ENCODE measurements around the gene CPT1C.
A peak's percentile ranks its signal among the peaks of the same experiment; 100 is the strongest.

Gene CPT1C

GRCh38 chr19:49672131-49672919 lies 18.6 kb upstream of the CPT1C start:
- H3K27me3 Mint-ChIP-seq, result no peaks in the 10 kb centered on the region
- peaks cover 18% of the 10 kb centered on the region for H3K4me1 Mint-ChIP-seq (ENCODE audit: low read depth)
- H3K4me3 Mint-ChIP-seq, result no peak overlapping the region
- no peaks in the 10 kb centered on the region for H3K9me3 Mint-ChIP-seq (ENCODE audit: low read depth)
- peaks cover 2% of the 10 kb centered on the region for H3K36me3 Mint-ChIP-seq
- no peak overlapping the region for H3K27ac Mint-ChIP-seq

GRCh38 chr19:49676136-49676783 lies 14.7 kb upstream of the CPT1C start:
- Mint-ChIP-seq H3K9me3 (ENCODE audit: low read depth) (no peaks in the 10 kb centered on the region), H3K36me3 (no peaks in the 10 kb centered on the region), H3K4me1 (ENCODE audit: low read depth) (peaks cover 34% of the 10 kb centered on the region), H3K4me3 (peak overlapping the region; percentile 94), H3K27me3 (no peaks in the 10 kb centered on the region), H3K27ac (peak overlapping the region; percentile 99)

GRCh38 chr19:49676784-49677230 lies 14.1 kb upstream of the CPT1C start:
- Mint-ChIP-seq H3K27ac (peak overlapping the region; percentile 99), H3K4me3 (peak overlapping the region; percentile 94), H3K9me3 (ENCODE audit: low read depth) (no peaks in the 10 kb centered on the region), H3K27me3 (no peaks in the 10 kb centered on the region), H3K36me3 (no peaks in the 10 kb centered on the region), H3K4me1 (ENCODE audit: low read depth) (peaks cover 34% of the 10 kb centered on the region)

GRCh38 chr19:49677231-49677900 lies 13.6 kb upstream of the CPT1C start, which contains the start of gene PRMT1:
Gene PRMT1, plus strand, starts transcription at chr19:49677271. Its CDS starts 10 bp downstream, at chr19:49677281.
- peak within 1 kb of the TSS; percentile 97 for H3K4me3 Mint-ChIP-seq
- H3K9me3 Mint-ChIP-seq (ENCODE audit: low read depth), result no peaks in the 10 kb centered on the region
- no peaks in the 10 kb centered on the region for H3K27me3 Mint-ChIP-seq
- H3K27ac Mint-ChIP-seq, result peak within 1 kb of the TSS; percentile 99
- H3K4me1 Mint-ChIP-seq (ENCODE audit: low read depth), result peaks cover 29% of the 10 kb centered on the region
- H3K36me3 Mint-ChIP-seq, result no peaks in the 10 kb centered on the region

- H3K4me1 Mint-ChIP-seq (ENCODE audit: low read depth), result peaks cover 30% of the 10 kb centered on the region
- H3K27ac Mint-ChIP-seq, result peak overlapping the region; percentile 95
- peak overlapping the region; percentile 97 for H3K4me3 Mint-ChIP-seq
- H3K27me3 Mint-ChIP-seq, result no peaks in the 10 kb centered on the region
- H3K36me3 Mint-ChIP-seq, result no peaks in the 10 kb centered on the region
- no peaks in the 10 kb centered on the region for H3K9me3 Mint-ChIP-seq (ENCODE audit: low read depth)
Measured at GRCh38 chr19:49677901-49678674, 12.8 kb upstream of the CPT1C start.

GRCh38 chr19:49678985-49679770 lies 11.7 kb upstream of the CPT1C start:
- H3K9me3 Mint-ChIP-seq (ENCODE audit: low read depth), result no peaks in the 10 kb centered on the region

GRCh38 chr19:49679771-49680413 lies 11.0 kb upstream of the CPT1C start:
- Mint-ChIP-seq H3K27ac (peak overlapping the region; percentile 10), H3K4me3 (peak overlapping the region; percentile 69), H3K27me3 (no peaks in the 10 kb centered on the region), H3K36me3 (no peaks in the 10 kb centered on the region), H3K9me3 (ENCODE audit: low read depth) (no peaks in the 10 kb centered on the region), H3K4me1 (ENCODE audit: low read depth) (peaks cover 29% of the 10 kb centered on the region)

More at GRCh38 chr19:49678985-49679770, 11.7 kb upstream of the CPT1C start:
- Mint-ChIP-seq H3K36me3 (no peaks in the 10 kb centered on the region), H3K4me3 (peak overlapping the region; percentile 97), H3K27me3 (no peaks in the 10 kb centered on the region), H3K4me1 (ENCODE audit: low read depth) (peaks cover 29% of the 10 kb centered on the region), H3K27ac (peak overlapping the region; percentile 16)

GRCh38 chr19:49680421-49681351 lies 10.2 kb upstream of the CPT1C start:
- Mint-ChIP-seq H3K4me1 (ENCODE audit: low read depth) (peaks cover 32% of the 10 kb centered on the region), H3K4me3 (peak overlapping the region; percentile 69), H3K27me3 (no peaks in the 10 kb centered on the region), H3K9me3 (ENCODE audit: low read depth) (no peaks in the 10 kb centered on the region), H3K36me3 (no peaks in the 10 kb centered on the region), H3K27ac (peak overlapping the region; percentile 10)

- H3K36me3 Mint-ChIP-seq, result no peaks in the 10 kb centered on the region
- H3K4me1 Mint-ChIP-seq (ENCODE audit: low read depth), result peaks cover 26% of the 10 kb centered on the region
- H3K4me3 Mint-ChIP-seq, result peak overlapping the region; percentile 3
- no peaks in the 10 kb centered on the region for H3K9me3 Mint-ChIP-seq (ENCODE audit: low read depth)
- no peak overlapping the region for H3K27ac Mint-ChIP-seq
- H3K27me3 Mint-ChIP-seq, result no peaks in the 10 kb centered on the region
Measured at GRCh38 chr19:49681830-49682229, 9.1 kb upstream of the CPT1C start.

- peaks cover 26% of the 10 kb centered on the region for H3K4me1 Mint-ChIP-seq (ENCODE audit: low read depth)
- peak overlapping the region; percentile 3 for H3K4me3 Mint-ChIP-seq
- H3K36me3 Mint-ChIP-seq, result no peaks in the 10 kb centered on the region
- H3K9me3 Mint-ChIP-seq (ENCODE audit: low read depth), result no peaks in the 10 kb centered on the region
- no peak overlapping the region for H3K27ac Mint-ChIP-seq
- no peaks in the 10 kb centered on the region for H3K27me3 Mint-ChIP-seq
Measured at GRCh38 chr19:49682274-49682673, 8.6 kb upstream of the CPT1C start.

- H3K4me3 Mint-ChIP-seq, result no peak overlapping the region
- peaks cover 28% of the 10 kb centered on the region for H3K4me1 Mint-ChIP-seq (ENCODE audit: low read depth)
- H3K27ac Mint-ChIP-seq, result peak overlapping the region; percentile 46
- no peaks in the 10 kb centered on the region for H3K36me3 Mint-ChIP-seq
- no peaks in the 10 kb centered on the region for H3K9me3 Mint-ChIP-seq (ENCODE audit: low read depth)
- H3K27me3 Mint-ChIP-seq, result no peaks in the 10 kb centered on the region
Measured at GRCh38 chr19:49683814-49684250, 7.1 kb upstream of the CPT1C start.

GRCh38 chr19:49684251-49684982 lies 6.5 kb upstream of the CPT1C start:
- Mint-ChIP-seq H3K36me3 (no peaks in the 10 kb centered on the region), H3K4me1 (ENCODE audit: low read depth) (peaks cover 28% of the 10 kb centered on the region), H3K4me3 (no peak overlapping the region), H3K27me3 (no peaks in the 10 kb centered on the region), H3K9me3 (ENCODE audit: low read depth) (no peaks in the 10 kb centered on the region), H3K27ac (peak overlapping the region; percentile 46)
